ENCODE data around the gene LGALS4.
"Not testable (repeated sequence)": the region's sequence is repeated elsewhere in the genome, so short reads cannot be mapped to it uniquely, and the experiment has no call there.

- TF ChIP-seq, protein P1, sequence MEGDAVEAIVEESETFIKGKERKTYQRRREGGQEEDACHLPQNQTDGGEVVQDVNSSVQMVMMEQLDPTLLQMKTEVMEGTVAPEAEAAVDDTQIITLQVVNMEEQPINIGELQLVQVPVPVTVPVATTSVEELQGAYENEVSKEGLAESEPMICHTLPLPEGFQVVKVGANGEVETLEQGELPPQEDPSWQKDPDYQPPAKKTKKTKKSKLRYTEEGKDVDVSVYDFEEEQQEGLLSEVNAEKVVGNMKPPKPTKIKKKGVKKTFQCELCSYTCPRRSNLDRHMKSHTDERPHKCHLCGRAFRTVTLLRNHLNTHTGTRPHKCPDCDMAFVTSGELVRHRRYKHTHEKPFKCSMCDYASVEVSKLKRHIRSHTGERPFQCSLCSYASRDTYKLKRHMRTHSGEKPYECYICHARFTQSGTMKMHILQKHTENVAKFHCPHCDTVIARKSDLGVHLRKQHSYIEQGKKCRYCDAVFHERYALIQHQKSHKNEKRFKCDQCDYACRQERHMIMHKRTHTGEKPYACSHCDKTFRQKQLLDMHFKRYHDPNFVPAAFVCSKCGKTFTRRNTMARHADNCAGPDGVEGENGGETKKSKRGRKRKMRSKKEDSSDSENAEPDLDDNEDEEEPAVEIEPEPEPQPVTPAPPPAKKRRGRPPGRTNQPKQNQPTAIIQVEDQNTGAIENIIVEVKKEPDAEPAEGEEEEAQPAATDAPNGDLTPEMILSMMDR (IDR thresholded peaks at IDR 0.05 in 8 of 11, conservative IDR thresholded peaks at IDR 0.05 in 3 of 11) = not testable (repeated sequence)
- not testable (repeated sequence) for TF ChIP-seq POLR2A, POLR2AphosphoS5 (IDR thresholded peaks at IDR 0.05)
Measured at GRCh38 chr19:38786061-38786460, 26.7 kb downstream of the LGALS4 start.

All from spleen (tissue), 7 donors.